Stimulated activated memory B cell treated with anti-CD40 and anti-IgM and Interleukin-4, amounts not matched to agents 10 μg/mL and 1 μg/mL and 100 μg/mL, for 72 hours (primary cell): ENCODE data around the gene KLHL22.

Source experiments
- ATAC-seq: fragments of 150-1000 bp; cut with Tn5 transposase; 2 replicates; pipeline ENCODE4 v1.10.0; 2021
- H3K27ac Mint-ChIP-seq: one replicate; pipeline ENCODE4 v1.8.0; 2022; ENCODE audit warnings: mild to moderate bottlenecking, mixed read lengths
- H3K27me3 Mint-ChIP-seq: one replicate; pipeline ENCODE4 v1.8.0; 2022; ENCODE audit warnings: mixed read lengths
- H3K36me3 Mint-ChIP-seq: one replicate; pipeline ENCODE4 v1.8.0; 2022; ENCODE audit warnings: mixed read lengths
- H3K4me1 Mint-ChIP-seq: one replicate; pipeline ENCODE4 v1.8.0; 2022; ENCODE audit warnings: mixed read lengths
- H3K4me3 Mint-ChIP-seq: one replicate; pipeline ENCODE4 v1.8.0; 2022; ENCODE audit warnings: mild to moderate bottlenecking, moderate library complexity, mixed read lengths
- H3K9me3 Mint-ChIP-seq: one replicate; pipeline ENCODE4 v1.8.0; 2022; ENCODE audit warnings: mixed read lengths

Gene KLHL22

DNA sequence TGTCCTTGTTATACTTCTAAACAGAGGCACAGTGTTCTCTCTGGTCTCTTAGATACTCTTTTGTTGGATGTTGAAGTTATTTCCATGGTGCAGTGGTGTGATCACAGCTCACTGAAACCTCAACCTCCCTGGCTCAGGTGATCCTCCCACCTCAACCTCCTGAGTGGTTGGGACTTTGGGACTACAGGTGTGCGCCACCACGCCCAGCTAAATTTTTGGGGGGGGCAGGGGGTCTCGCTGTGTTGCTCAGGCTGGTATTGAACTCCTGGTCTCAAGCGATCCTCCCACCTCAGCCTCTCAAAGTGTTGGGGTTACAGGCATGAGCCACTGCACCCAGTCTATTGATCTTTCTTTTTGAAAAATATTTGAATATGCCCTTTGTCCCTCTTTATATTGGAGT lies 86.7 kb downstream of the KLHL22 start:
- H3K27ac Mint-ChIP-seq = no peak overlapping the region
- no peak overlapping the region for H3K4me3 Mint-ChIP-seq
- no peaks in the 10 kb centered on the region for H3K27me3 Mint-ChIP-seq
- H3K36me3 Mint-ChIP-seq = peaks cover 23% of the 10 kb centered on the region
- ATAC-seq = no peak
- H3K9me3 Mint-ChIP-seq = no peaks in the 10 kb centered on the region
- peaks cover 6% of the 10 kb centered on the region for H3K4me1 Mint-ChIP-seq

- peaks cover 32% of the 10 kb centered on the region for H3K36me3 Mint-ChIP-seq
- no peaks in the 10 kb centered on the region for H3K27me3 Mint-ChIP-seq
- peaks cover 2% of the 10 kb centered on the region for H3K4me1 Mint-ChIP-seq
- H3K27ac Mint-ChIP-seq = no peak overlapping the region
- no peak overlapping the region for H3K4me3 Mint-ChIP-seq
- H3K9me3 Mint-ChIP-seq = no peaks in the 10 kb centered on the region
- ATAC-seq = no peak
These were observed 87.8 kb downstream of the KLHL22 start for GRCh38 chr22:20407829-20408228.

DNA sequence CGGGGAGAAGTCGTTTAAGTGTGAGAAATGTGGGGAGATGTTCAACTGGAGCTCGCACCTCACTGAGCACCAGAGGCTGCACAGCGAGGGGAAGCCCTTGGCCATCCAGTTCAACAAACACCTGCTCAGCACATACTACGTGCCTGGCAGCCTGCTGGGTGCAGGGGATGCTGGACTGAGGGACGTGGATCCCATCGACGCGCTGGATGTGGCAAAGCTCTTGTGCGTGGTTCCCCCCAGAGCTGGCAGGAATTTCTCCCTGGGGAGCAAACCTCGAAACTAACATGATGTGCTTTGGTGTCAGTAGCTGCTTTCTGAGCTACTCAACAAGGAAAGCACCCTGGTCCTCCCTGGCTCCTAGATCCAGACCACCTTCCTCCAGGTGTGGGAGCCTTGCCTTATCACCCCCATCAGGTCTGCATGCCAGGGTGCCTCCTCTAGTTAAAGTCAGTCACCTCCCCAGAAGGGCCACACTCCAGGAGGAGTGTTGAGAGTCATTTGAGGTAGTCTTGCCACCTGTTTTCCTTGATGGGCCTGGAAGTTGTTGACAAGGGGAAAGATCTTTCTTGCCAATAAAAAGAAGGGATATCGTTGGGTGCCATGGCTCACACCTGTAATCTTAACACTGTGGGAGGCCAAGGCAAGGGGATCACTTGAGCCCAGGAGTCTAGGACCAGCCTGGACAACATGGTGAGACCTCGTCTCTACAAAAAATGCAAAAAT lies 88.7 kb downstream of the KLHL22 start:
- no peak for ATAC-seq
- peaks cover 32% of the 10 kb centered on the region for H3K36me3 Mint-ChIP-seq
- H3K4me1 Mint-ChIP-seq = no peaks in the 10 kb centered on the region
- H3K9me3 Mint-ChIP-seq = no peaks in the 10 kb centered on the region
- H3K4me3 Mint-ChIP-seq = no peak overlapping the region
- H3K27ac Mint-ChIP-seq = no peak overlapping the region
- H3K27me3 Mint-ChIP-seq = no peaks in the 10 kb centered on the region

- H3K9me3 Mint-ChIP-seq = no peaks in the 10 kb centered on the region
- no peak overlapping the region for H3K4me3 Mint-ChIP-seq
- ATAC-seq = no peak
- H3K36me3 Mint-ChIP-seq = peaks cover 32% of the 10 kb centered on the region
- no peaks in the 10 kb centered on the region for H3K27me3 Mint-ChIP-seq
- H3K27ac Mint-ChIP-seq = no peak overlapping the region
- H3K4me1 Mint-ChIP-seq = no peaks in the 10 kb centered on the region
These were observed 89.5 kb downstream of the KLHL22 start for GRCh38 chr22:20405931-20406685.

- Mint-ChIP-seq H3K36me3 (peaks cover 38% of the 10 kb centered on the region), H3K9me3 (no peaks in the 10 kb centered on the region), H3K4me1 (no peaks in the 10 kb centered on the region), H3K4me3 (no peak overlapping the region), H3K27ac (no peak overlapping the region), H3K27me3 (no peaks in the 10 kb centered on the region)
- no peak for ATAC-seq
These were observed 90.2 kb downstream of the KLHL22 start for GRCh38 chr22:20405291-20405930.

- ATAC-seq = no peak
- H3K4me3 Mint-ChIP-seq = no peak overlapping the region
- no peak overlapping the region for H3K27ac Mint-ChIP-seq
- no peaks in the 10 kb centered on the region for H3K27me3 Mint-ChIP-seq
- H3K36me3 Mint-ChIP-seq = peaks cover 39% of the 10 kb centered on the region
- H3K9me3 Mint-ChIP-seq = no peaks in the 10 kb centered on the region
- peaks cover 2% of the 10 kb centered on the region for H3K4me1 Mint-ChIP-seq
These were observed 90.7 kb downstream of the KLHL22 start for GRCh38 chr22:20404881-20405280.

GRCh38 chr22:20403779-20404140 lies 91.8 kb downstream of the KLHL22 start:
- peaks cover 39% of the 10 kb centered on the region for H3K36me3 Mint-ChIP-seq

GRCh38 chr22:20402960-20403778 lies 92.4 kb downstream of the KLHL22 start:
- H3K27me3 Mint-ChIP-seq = no peaks in the 10 kb centered on the region
- H3K4me1 Mint-ChIP-seq = peaks cover 6% of the 10 kb centered on the region
- peaks cover 39% of the 10 kb centered on the region for H3K36me3 Mint-ChIP-seq
- no peak overlapping the region for H3K27ac Mint-ChIP-seq
- ATAC-seq = no peak
- H3K9me3 Mint-ChIP-seq = no peaks in the 10 kb centered on the region
- no peak overlapping the region for H3K4me3 Mint-ChIP-seq

More at GRCh38 chr22:20403779-20404140, 91.8 kb downstream of the KLHL22 start:
- no peak overlapping the region for H3K27ac Mint-ChIP-seq
- ATAC-seq = no peak
- H3K9me3 Mint-ChIP-seq = no peaks in the 10 kb centered on the region
- no peaks in the 10 kb centered on the region for H3K27me3 Mint-ChIP-seq
- peaks cover 6% of the 10 kb centered on the region for H3K4me1 Mint-ChIP-seq
- H3K4me3 Mint-ChIP-seq = no peak overlapping the region

- Mint-ChIP-seq H3K4me3 (no peak overlapping the region), H3K27me3 (no peaks in the 10 kb centered on the region), H3K36me3 (peaks cover 31% of the 10 kb centered on the region), H3K27ac (no peak overlapping the region), H3K4me1 (peaks cover 14% of the 10 kb centered on the region), H3K9me3 (no peaks in the 10 kb centered on the region)
- ATAC-seq = no peak
These were observed 94.1 kb downstream of the KLHL22 start for GRCh38 chr22:20401376-20402014.

GRCh38 chr22:20400606-20401375 lies 94.8 kb downstream of the KLHL22 start:
- Mint-ChIP-seq H3K9me3 (no peaks in the 10 kb centered on the region), H3K36me3 (peaks cover 27% of the 10 kb centered on the region), H3K4me1 (peaks cover 21% of the 10 kb centered on the region), H3K27me3 (no peaks in the 10 kb centered on the region), H3K27ac (no peak overlapping the region), H3K4me3 (no peak overlapping the region)
- no peak for ATAC-seq

GRCh38 chr22:20399866-20400605 lies 95.6 kb downstream of the KLHL22 start:
- peaks cover 28% of the 10 kb centered on the region for H3K4me1 Mint-ChIP-seq
- ATAC-seq = no peak
- H3K27me3 Mint-ChIP-seq = no peaks in the 10 kb centered on the region
- H3K9me3 Mint-ChIP-seq = no peaks in the 10 kb centered on the region
- H3K4me3 Mint-ChIP-seq = no peak overlapping the region
- H3K36me3 Mint-ChIP-seq = peaks cover 22% of the 10 kb centered on the region
- H3K27ac Mint-ChIP-seq = no peak overlapping the region

DNA sequence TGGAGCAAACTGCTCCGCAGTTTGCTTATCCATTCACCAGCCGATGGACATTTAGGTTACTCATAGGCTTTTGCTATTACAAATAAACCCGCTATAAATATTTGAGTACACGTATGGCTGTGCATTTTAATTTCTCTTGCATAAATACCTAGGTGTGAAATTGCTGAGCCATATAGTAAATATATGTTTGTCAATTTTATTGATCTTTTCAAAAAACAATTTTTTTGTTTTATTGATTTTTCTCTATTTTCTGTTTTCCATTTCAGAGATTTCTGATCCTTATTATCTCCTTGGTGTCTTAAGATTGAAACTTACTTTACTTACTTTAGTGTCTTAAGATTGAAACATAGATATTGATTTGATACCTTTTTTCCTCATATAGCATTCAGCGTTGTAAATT lies 97.2 kb downstream of the KLHL22 start:
- no peak for ATAC-seq
- H3K9me3 Mint-ChIP-seq = no peaks in the 10 kb centered on the region
- no peak overlapping the region for H3K27ac Mint-ChIP-seq
- no peaks in the 10 kb centered on the region for H3K27me3 Mint-ChIP-seq
- peaks cover 11% of the 10 kb centered on the region for H3K36me3 Mint-ChIP-seq
- H3K4me3 Mint-ChIP-seq = no peak overlapping the region
- peaks cover 44% of the 10 kb centered on the region for H3K4me1 Mint-ChIP-seq

GRCh38 chr22:20397498-20397897 lies 98.1 kb downstream of the KLHL22 start:
- Mint-ChIP-seq H3K4me3 (no peak overlapping the region), H3K27ac (no peak overlapping the region), H3K9me3 (no peaks in the 10 kb centered on the region), H3K27me3 (no peaks in the 10 kb centered on the region), H3K36me3 (peaks cover 6% of the 10 kb centered on the region), H3K4me1 (peaks cover 47% of the 10 kb centered on the region)
- no peak for ATAC-seq
